GM21381 (cell line): ENCODE measurements around the gene MEGF6.

Source experiments
- ATAC-seq: cut with Tn5 transposase; IDR thresholded peaks from one replicate; pipeline ENCODE4 v1.9.1; 2021; ENCODE audit warnings: mild to moderate bottlenecking, moderate library complexity; ENCODE audit not compliant: unreplicated experiment

Gene MEGF6

DNA sequence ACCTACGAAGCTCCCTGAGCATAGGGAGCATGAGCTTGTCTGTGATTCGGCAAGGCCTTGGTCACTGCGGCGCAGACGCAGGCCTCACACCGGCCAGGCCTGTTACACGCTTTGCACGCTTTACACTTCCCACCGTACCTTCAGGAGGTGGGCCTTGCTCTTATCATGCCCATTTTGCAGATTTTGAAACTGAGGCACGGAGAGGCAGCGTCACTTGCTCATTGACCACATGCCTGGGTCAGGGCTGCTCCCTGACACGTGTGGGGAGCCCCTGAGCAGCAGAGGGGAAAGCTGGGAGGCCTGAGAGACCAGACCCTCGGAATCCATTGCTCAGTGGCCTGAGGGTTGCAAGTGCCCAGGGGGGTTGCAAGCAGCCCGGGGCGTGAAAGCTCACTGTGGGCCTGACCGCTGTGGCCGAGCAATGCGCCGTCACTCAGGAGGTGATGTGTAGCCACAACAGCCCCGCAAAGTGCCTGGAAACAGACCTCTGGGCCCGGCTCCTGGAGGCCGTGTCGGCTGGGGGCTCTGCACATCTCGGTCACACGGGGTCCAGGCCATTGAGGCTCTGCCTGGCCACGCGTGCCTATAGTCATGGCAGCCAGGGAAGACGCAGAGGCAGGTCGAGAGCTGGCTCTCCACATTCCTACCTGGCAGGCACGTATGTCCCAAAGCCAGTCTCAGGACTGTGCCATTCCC, 149.9 kb downstream of the MEGF6 start:
- ATAC-seq = no peak

DNA sequence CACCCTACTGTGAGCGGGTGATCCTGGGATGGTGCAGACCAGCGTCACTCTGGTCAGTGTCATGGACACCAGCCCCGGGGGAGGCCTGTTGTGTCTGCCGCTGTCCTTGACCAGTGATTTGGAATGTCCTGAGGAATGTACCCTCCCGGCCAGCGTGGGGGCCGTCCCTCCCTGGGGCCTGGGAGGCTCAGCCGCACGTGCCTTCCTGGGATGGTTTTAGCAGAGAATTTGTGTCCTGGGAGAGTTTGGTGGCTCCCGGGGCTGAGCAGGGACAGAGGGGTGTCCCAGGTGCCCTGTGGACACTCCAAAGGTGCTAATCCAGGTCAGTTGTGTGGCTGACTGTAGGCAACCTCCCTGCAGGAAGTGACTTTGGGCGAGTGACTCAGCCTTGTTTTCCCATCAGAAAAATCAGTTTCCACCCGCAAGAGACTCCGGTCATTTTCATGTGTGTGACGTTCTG, 150.6 kb downstream of the MEGF6 start:
- no peak for ATAC-seq

DNA sequence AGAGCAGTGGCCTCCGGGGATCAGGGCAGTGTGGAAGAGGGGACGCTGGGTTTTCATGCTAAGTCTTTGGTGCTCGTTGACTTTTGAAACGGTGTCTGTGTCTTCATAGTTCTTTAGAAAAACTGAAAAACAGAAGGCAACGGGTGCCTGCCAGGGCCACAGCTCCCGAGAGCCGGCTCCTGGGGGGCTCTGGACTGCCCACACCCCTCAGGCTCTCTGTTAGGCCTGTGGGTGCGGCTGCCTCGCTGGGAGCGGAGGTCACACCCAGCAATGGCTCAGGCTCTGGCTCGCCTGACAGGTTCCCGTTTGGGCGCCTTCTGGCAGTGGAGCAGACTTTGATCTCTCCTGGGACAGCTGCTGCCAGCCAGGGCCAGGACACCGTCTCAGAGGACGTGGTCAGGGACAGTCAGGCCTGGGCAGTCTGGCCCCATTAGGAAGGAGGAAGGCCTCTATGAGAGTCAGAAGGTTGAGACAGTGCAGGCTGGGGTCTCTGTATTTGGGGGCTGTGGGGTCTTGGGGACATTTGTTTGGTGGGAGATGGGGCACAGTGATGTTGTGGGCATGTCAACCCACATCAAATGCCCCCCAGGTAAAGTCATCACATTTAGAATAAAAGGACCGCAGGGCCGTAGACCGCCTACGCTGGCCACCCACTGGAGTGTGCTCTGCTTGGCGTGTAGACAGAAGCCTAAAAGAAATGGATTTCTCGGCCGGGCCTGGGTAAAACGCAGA, 151.2 kb downstream of the MEGF6 start:
- ATAC-seq = no peak

DNA sequence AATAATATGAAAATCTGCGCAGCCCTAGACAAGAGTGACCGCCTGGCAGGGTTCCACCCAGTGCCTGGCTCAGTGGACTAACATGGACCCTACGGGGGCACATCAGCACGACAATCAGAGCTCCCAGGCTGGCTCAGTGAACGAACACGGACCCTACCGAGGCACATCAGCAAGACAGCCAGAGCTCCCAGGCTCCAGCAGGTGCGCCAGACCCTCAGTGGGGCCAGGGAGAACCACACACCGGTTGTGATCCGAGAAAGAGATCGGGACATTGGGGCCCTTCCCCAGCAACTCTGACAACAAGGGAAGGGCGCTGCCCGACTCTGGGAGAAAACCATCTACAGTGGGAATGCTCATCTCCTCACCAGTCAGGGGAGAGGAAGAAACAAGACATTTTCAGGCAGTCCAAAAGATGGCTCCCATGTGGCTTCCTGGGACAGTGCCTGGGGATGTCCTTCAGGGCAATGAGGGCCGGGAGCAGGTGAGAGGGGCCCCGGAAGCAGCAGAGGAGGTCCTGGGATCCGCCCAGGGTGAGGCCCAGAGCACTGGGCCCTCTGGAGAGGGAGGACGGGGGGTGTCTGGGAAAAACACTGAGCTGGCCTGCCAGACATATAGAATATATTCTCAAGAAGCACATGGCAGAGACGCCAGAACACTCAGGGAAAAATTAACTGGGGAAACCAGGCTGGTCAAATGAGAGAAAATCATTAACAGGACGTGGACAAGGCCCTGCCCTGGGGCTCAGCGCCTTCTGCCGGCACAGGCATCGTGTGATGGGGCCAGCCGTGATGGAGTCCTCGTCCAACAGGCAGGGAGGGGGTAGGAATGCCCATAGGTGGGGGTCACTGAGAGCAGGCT, 152.0 kb downstream of the MEGF6 start:
- ATAC-seq = no peak

DNA sequence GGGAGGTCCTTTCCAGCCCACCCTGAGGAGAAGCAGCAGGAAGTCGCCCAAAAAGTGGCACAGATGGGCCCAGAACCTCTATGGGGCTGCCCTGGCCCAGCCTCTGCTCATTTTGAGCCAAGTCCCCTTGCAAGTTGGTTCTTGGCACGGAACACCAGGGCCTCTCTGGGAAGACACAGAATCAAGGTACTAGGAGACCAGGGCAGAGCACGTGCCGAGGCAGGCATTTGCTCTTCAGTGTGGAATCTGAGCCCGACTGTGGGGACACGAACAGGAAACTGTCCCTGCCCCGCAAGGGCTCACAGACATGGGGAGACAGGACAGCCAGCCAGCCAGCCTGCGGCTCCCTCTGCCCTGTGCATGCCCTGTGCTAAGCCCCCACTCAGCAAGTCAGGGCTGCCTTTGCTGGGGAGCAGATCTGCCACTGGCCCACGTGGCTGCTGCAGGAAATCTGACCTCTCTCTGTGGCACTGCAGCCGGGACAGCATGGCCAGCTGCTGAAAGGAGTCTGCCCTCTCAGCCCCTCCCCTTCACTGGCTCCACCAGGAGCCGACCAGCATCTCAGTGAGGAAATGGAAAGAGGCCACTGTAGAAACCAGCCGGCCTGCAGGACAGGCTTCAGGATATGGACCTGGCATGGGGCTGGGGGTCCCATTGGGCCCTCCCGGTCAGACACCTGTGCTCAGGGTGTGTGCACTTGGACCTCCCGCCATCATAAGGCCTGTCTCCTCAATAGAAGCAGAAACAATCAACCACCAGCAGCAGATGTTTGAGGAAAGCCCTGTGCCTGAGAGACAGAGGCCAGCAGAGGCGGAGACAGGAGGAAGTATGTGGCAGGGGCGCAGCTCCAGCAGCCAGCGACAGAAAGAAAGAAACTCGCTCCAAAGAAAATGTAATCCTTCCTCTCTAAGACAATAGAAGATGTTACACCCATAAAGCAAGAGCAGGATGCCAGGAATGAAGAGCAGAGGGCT, 153.1 kb downstream of the MEGF6 start:
- no peak for ATAC-seq

DNA sequence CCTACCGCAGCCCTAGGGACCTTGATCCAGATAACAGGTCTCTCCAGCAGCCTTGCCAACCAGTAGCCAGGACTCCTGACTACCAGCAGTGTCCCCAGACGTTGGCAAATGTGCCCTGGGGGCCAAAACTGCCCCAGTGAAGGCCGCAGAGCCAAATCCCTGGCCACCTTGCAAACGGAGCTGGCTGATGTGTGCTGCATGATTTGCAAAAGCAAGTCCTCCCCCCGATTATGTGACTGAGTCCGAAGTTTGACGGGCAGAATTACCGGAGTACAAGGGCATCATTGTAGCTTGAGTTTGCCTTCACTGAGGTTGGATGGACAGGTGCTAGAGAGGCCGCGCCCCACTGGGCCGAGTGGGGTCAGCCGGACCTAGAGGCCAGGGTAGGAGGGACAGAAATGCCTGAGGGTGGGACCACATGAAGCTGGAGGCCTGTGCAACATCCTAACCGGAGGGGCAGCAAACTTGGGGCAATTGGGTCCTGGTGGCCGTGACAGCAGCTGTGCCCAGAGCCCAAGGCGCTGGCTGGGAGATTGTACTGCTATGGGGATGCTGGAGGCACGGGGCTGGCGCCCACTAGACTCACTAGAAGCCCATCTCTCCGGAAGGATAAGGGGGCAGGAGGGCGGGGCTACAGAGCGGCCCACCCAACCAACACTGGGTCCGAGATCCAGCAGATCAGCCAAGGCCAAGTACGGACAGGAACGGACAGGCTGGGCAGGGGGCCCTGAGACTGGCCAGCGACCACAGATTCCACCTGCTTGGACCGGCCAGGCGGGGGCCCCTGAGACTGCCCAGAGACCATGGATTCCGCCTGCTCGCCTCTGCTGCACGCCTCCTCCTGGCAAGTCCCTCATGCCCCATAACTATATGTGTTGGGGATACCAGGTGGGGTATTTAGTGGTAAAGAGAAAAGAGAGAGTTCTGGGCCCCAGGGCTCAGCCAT, 154.1 kb downstream of the MEGF6 start:
- ATAC-seq = no peak

DNA sequence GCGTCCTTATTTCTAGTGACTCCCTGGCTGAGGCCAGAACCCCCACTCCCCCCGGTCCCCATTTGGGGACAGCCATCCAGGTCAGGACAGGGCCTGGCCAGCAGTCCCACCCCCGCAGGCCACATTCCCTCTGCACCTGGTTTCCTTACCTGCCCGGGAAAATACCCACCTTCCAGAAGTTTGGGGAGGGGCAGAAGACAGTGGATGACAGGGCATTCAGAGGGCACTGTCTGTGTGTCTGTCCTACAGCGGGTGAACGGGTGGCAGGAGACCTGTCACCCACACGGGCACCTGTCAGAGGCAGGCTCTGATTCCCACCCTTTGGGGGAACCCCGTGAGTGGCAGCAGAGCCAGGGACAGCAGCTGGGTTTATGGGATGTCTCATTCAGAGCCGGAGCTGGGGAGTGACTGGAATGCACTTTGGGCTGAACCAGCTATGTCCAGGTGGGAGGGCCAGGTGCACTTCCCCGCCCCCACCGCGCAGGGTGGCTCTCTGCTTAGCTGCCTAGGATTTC, 154.8 kb downstream of the MEGF6 start:
- ATAC-seq = no peak

DNA sequence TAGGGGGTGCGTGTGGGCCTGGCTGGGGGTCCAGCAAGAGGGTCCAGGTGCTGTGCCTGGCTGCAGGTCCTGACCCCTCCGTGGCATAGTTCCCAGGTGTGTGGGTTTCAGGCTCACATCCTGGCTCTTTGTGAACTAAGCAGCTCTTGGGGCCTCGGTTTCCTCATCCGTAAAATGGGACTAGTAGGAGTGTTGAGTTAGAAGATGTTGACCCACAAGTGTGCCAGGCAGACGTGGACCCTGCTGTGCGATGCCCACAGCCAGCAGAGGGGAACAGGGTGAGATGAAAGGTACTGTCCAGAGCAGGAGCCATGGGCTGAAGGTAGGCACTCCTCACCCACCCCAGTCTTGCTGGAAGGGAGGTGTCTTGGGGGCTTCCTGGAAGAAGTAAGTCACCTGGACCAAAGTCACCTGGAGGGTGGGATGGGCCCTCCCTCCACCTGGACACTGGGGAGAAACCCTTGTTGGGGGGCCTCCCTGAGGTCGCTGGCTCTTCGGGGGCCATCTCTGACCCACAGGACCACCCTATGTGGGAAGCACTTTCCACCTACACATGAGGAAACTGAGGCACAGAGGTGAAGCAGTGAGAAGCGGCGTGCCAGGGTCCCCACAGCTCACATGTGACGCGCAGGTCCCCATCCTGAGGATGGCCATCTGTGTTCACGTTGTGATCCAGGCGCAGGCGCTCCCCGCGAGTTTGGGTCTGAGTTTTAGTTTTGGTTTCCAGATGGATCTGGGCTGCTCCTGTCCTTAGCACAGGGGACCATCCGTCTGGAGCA, 155.4 kb downstream of the MEGF6 start:
- ATAC-seq = no peak

DNA sequence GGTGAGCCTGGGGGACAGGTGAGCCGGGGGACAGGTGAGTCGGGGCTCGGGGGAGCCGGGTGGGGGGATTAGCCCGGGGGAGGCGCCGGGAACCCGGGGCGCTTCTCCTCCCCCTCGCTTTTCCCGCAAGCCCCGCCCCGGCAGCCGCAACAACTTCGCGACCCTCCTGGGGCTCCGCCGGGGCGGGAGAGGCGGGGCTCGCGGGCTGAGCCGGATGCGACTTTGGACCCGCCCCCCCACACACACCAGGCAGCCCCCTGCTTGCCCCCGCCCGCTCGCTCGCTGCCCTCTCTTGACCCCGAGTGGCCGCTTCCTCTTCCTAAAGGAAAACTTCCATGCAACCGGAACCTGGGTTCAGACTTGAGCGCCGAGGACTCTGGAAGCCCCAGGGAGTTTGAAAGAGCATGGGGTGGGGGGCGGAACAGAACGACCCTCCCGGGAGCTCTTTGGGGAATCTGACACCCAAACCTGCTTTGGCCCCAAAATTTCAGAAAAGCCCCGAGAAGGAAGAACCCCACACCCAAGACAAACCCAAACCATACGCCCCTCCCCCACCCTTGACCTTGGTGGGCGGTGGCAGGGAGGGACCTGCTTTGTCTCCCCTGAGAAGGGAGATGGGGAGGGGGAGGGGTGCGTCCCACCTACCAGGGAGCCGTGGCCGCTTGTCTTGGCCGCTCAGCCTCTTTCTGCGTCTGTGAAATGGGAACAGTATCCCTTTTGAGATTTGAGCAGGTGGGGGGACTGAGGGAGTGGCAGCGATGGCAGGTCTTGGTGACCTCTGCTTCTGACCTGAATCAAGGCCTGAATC, 156.3 kb downstream of the MEGF6 start:
- ATAC-seq = no peak

DNA sequence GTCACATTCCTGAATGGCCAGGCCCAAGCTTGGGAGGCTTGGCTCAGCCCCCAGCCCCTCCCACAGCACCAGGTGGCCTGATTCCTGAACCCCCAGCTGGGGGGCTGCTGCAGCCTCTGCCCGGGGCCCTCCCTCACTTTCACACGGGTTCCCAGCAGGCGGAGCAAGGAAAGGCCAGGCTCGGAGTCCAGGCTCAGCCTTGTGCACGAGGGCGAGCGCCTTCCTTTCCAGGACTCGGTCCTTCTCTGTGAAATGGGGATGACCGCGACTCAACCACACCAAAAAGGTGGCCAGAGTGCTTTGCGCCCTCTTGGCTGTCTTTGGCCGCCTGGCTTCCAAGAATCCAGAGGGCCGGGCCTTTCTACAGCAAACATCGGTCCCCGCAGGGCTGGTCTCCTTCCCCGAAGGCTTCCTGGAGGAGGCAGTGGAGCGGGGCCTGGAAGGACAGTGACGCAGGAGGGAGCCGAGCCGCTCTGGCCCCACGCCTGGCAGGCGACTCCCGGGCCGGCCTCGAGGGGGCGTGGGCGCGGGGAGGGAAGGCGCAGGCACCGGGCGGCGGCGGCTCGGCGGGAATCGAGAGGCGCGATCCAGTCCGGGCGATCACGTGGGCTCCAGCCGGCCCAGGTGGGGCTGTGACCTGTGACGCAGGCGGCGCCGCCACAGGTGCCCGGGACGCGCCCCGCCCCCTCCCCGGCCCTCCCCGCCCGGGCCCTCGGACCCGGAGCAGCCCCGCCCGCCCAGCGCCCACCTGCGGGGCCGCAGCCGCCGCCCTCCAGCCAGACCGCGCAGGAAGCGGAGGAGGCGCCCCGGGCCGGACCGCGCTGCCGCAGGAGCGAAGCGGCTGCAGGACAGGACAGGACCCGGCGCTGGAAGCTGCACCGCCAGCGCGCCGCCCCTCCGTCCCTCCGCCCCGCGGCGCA, 157.2 kb downstream of the MEGF6 start, which contains the start of gene ARHGEF16:
Gene ARHGEF16, plus strand, starts transcription at position 775 of the 920 bp plus-strand sequence. CDS start 8,420 bp downstream, outside the sequence.
- no peak for ATAC-seq

DNA sequence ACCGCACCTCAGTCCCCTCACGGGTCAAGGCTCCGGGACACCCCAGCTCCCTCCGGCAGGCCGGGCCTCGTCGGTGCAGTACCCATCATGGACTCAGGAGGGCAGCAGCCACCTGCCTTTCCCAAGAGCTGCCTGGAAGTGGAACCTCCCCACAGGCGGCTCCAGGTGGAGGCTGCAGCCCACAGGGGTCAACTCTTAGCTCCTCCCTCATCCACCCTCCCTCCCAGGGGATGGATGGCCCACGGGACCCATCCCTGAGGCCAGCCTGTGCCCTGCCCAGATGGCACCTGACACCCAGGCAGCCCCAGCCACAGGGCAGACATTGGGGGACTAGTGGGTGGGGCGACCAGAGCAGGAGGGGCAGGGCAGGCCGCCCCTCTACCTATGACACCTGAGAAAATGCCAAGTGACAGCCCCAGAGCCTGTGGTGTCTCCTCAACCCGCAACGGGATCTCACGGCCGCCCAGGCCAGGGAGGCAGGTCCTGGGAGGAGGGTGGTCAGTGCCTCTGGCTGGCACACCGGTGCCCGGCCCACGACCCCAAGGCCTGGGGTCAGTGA, 158.0 kb downstream of the MEGF6 start:
- ATAC-seq = no peak

DNA sequence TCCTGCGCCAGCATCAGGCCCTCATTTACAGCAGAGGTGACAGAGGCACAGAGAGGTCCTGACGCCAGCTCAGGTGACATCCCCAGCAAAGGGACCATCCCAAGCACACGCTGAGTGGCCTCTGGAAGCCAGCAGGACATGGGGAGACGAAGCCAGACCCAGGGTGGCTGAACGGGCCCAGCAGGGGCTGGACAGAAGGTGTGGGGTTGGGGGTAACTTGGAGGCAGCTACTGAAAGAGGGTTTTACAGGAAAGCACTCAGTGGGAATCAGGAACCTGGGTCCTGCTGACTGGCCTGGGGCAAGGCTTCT, 158.5 kb downstream of the MEGF6 start:
- no peak for ATAC-seq

DNA sequence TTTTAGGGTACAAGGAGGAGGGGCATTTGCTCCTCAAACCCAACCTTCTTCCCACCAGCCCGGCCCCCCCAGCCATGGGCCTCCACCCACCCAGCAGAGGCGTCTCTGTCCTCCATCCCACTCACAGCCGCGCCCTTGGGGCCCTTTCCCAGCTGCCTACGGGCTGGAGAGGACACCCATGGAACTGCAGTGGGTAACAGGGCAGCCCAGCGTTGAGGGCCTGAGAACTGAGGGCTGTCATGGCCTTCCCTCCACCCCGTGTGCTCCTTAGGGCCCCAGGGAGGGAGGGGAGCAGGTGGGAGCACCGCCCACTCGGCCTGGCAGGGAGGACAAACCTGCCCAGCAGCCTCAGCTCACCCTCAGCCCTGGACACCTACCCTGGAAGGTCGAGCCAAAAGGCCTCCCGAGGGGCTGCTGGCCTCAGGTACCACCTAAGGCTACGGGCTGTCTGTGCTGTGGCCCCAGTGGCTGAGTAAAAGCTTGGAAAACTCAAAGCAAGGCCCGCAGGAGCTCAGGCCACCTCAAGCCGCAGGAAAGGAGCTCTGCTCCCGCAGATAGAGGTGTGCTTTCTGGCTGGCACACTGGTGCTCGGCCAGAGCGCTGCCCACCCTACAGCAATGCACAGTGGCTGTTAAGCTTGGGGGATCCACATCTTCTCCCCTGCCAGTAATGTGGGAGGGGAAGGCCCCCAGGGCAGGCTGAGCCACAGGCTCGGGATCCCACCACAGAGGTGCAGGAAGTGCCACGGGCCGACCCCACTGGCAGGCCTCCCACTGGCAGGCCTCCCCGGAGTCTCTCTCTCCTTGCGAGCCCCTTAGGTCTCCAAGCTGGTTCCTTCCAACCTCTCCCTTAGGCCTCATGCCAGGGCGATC, 159.1 kb downstream of the MEGF6 start:
- no peak for ATAC-seq

DNA sequence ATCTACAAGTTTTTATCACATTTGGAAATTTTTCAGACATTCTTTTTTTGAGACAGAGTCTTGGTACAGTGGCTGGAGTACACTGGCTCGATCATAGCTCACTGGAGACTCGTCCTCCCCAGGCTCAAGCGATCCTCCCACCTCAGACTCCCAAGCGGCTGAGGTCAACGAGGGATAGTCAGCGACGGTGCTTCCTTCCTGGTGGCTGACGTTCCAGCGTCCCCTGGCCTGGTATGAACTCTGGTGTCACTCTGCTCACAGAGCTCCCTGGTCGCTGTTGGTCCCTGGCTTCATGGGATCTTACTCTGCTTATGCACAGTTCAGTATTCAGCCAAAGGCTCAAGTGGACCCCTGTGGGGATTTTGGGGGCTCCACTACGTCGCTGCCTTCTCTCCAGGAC, 160.3 kb downstream of the MEGF6 start:
- ATAC-seq = no peak

DNA sequence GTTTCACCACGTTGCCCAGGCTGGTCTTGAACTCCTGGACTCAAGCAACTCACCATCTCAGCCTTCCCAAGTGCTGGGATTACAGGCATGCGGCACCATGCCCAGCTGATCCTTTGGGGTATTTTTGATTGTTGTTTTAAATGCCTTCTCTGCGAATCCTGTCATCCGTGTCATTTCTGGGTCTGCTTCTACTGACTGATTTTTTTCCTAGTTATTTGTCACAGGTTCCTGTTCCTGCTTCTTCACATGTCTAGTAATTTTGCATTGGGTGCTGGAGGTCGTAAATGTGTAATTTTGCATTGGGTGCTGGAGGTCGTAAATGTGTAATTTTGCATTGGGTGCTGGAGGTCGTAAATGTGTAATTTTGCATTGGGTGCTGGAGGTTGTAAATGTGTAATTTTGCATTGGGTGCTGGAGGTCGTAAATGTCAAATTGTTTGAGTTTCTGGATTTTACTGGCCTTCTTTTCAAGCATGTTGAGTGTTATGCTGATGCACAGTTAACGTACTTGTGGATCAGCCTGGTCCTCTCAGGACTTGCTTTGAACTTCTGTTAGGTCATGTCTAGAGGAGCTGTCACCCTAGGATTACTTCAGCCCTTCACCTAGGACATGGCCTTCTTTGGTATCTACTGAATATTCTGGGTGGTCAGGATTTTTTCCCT, 161.0 kb downstream of the MEGF6 start:
- ATAC-seq = no peak
